GM23338 (cell line): ENCODE data around the gene DENND5A. TPM values are rescaled to one million over a fixed set of nuclear protein-coding genes. Genes with fewer than 3 reads are reported as not detected.

ENCODE experiments used
- ATAC-seq: fragments of 200-7000 bp; cut with Tn5 transposase; 3 replicates; pipeline ENCODE4 v1.9.1; 2020
- DNase-seq: peaks from one replicate; pipeline ENCODE4 v3.0.0-alpha.2; 2015; ENCODE audit warnings: low spot score
- H2AFZ ChIP-seq: fragments of 200-600 bp; sonication (generic); 2 replicates; pipeline ENCODE4 v1.8.0; 2016; ENCODE audit warnings: antibody characterized with exemption, mild to moderate bottlenecking, moderate library complexity
- H3F3A ChIP-seq: fragments of 200-600 bp; sonication (generic); replicated peaks from 2 replicates; pipeline ENCODE4 v1.8.0; 2017; ENCODE audit warnings: antibody characterized with exemption, mixed run types, low read depth
- H3K27ac ChIP-seq: fragments of 200-600 bp; sonication (generic); 2 replicates; pipeline ENCODE4 v1.6.1; 2016; ENCODE audit warnings: low read depth
- H3K27me3 ChIP-seq: fragments of 200-600 bp; sonication (generic); 2 replicates; pipeline ENCODE4 v1.8.0; 2016; ENCODE audit warnings: mild to moderate bottlenecking, mixed run types, moderate library complexity; ENCODE audit not compliant: insufficient read depth
- H3K36me3 ChIP-seq: fragments of 200-600 bp; sonication (generic); 2 replicates; pipeline ENCODE4 v1.8.0; 2016; ENCODE audit warnings: mild to moderate bottlenecking; ENCODE audit not compliant: insufficient read depth
- H3K4me1 ChIP-seq: fragments of 200-600 bp; sonication (generic); 2 replicates; pipeline ENCODE4 v1.8.0; 2016; ENCODE audit warnings: mild to moderate bottlenecking, moderate library complexity; ENCODE audit not compliant: insufficient read depth
- H3K4me2 ChIP-seq: fragments of 200-600 bp; sonication (generic); 2 replicates; pipeline ENCODE4 v1.7.1; 2017; ENCODE audit warnings: mixed run types
- H3K4me3 ChIP-seq: fragments of 200-600 bp; sonication (generic); 2 replicates; pipeline ENCODE4 v1.6.1; 2016; ENCODE audit warnings: mixed run types
- H3K79me2 ChIP-seq: fragments of 200-600 bp; sonication (generic); replicated peaks from 2 replicates; pipeline ENCODE4 v1.8.0; 2017; ENCODE audit warnings: mild to moderate bottlenecking; ENCODE audit not compliant: insufficient read depth
- H3K9me2 ChIP-seq: fragments of 200-600 bp; sonication (generic); 2 replicates; pipeline ENCODE4 v1.8.0; 2017; ENCODE audit not compliant: insufficient read depth
- H4K20me1 ChIP-seq: fragments of 200-600 bp; sonication (generic); replicated peaks from 2 replicates; pipeline ENCODE4 v1.8.0; 2017; ENCODE audit warnings: mild to moderate bottlenecking; ENCODE audit not compliant: insufficient read depth
- H3K27ac Mint-ChIP-seq: 2 replicates; pipeline ENCODE4 v1.8.0; 2020; ENCODE audit warnings: inconsistent platforms, mild to moderate bottlenecking, moderate library complexity, mixed read lengths
- H3K27me3 Mint-ChIP-seq: 3 replicates; pipeline ENCODE4 v1.8.0; 2022; ENCODE audit warnings: low read depth, mild to moderate bottlenecking, moderate library complexity, mixed read lengths, inconsistent platforms; ENCODE audit not compliant: insufficient read depth, poor library complexity
- H3K36me3 Mint-ChIP-seq: 3 replicates; pipeline ENCODE4 v1.8.0; 2021; ENCODE audit warnings: low read depth, mild to moderate bottlenecking, inconsistent platforms, moderate library complexity, mixed read lengths
- H3K4me1 Mint-ChIP-seq: 3 replicates; pipeline ENCODE4 v1.8.0; 2020; ENCODE audit warnings: mild to moderate bottlenecking, inconsistent platforms, mixed read lengths
- H3K4me3 Mint-ChIP-seq: 3 replicates; pipeline ENCODE4 v1.8.0; 2021; ENCODE audit warnings: moderate library complexity, mild to moderate bottlenecking, inconsistent platforms, mixed read lengths
- H3K9me3 Mint-ChIP-seq: 3 replicates; pipeline ENCODE4 v1.8.0; 2020; ENCODE audit warnings: moderate library complexity, mild to moderate bottlenecking, inconsistent platforms, mixed read lengths
- CREB1 ChIP-seq: fragments of 250-450 bp; sonication (Bioruptor Pico); IDR thresholded peaks from 2 replicates; pipeline ENCODE4 v1.5.0; 2020; ENCODE audit warnings: low read depth, mild to moderate bottlenecking, moderate library complexity
- CTCF ChIP-seq, 2 experiments: fragments of 200-600 bp in 1 of 2; sonication (generic) in 1 of 2; conservative IDR thresholded peaks; 2 replicates each; pipeline versions ENCODE4 v1.5.1 to v1.6.1; 2016 to 2017; ENCODE audit warnings: antibody characterized with exemption in 2 of 2, low read depth in 2 of 2, mild to moderate bottlenecking in 2 of 2, moderate library complexity in 1 of 2
- ETS1 ChIP-seq: IDR thresholded peaks from 2 replicates; pipeline ENCODE4 v1.6.1; 2016; ENCODE audit warnings: antibody characterized with exemption
- EZH2 ChIP-seq: fragments of 200-600 bp; sonication (generic); IDR thresholded peaks from one replicate; pipeline ENCODE4 v1.8.0; 2017; ENCODE audit warnings: antibody characterized with exemption, mild to moderate bottlenecking, low read depth; ENCODE audit not compliant: unreplicated experiment
- JUNB ChIP-seq: IDR thresholded peaks from one replicate; pipeline ENCODE4 v1.6.1; 2016; ENCODE audit warnings: antibody characterized with exemption; ENCODE audit not compliant: unreplicated experiment
- POLR2AphosphoS5 ChIP-seq: IDR thresholded peaks from 2 replicates; pipeline ENCODE4 v1.6.1; 2016; ENCODE audit warnings: antibody characterized with exemption, low read depth
- REST ChIP-seq: IDR thresholded peaks from one replicate; pipeline ENCODE4 v1.6.1; 2018; ENCODE audit warnings: antibody characterized with exemption; ENCODE audit not compliant: unreplicated experiment
- STAT1 ChIP-seq: IDR thresholded peaks from one replicate; pipeline ENCODE4 v1.6.1; 2016; ENCODE audit warnings: antibody characterized with exemption; ENCODE audit not compliant: unreplicated experiment
- ZNF331 ChIP-seq: fragments of 250-450 bp; sonication (Bioruptor Pico); IDR thresholded peaks from 2 replicates; pipeline ENCODE4 v1.5.0; 2020; ENCODE audit warnings: low read depth, mild to moderate bottlenecking, moderate library complexity
- polyA plus RNA-seq: library from polyadenylated mRNA; unstranded; fragments of >200 nt; fragmentation: Nextera tagmentation; extraction: Ambion mirVana; gene quantifications from 2 replicates; pipeline ENCODE4 v1.2.1, GENCODE V29; 2016
- total RNA-seq: library from RNA; depleted of rRNA; stranded (reverse); fragments of >200 nt; shearing (Covaris generic); gene quantifications from 2 replicates; pipeline ENCODE4 v1.2.3, GENCODE V29; 2014

Gene DENND5A
- total and polyA plus RNA-seq, 2 experiments from 2014 or later: 28.1 to 56.3 TPM

GRCh38 chr11:9200471-9200870 lies 64.7 kb downstream of the DENND5A start (continued):
- no peak for TF ChIP-seq REST
- no peak for TF ChIP-seq JUNB
- no peak for TF ChIP-seq EZH2
- no peak for TF ChIP-seq ZNF331 (CRISPR knock-in tag)
- no peak for TF ChIP-seq CREB1 (CRISPR knock-in tag)

GRCh38 chr11:9193316-9193715 lies 71.8 kb downstream of the DENND5A start:
- Mint-ChIP-seq H3K4me1 (no peaks in the 10 kb centered on the region), H3K4me3 (no peak overlapping the region), H3K27me3 (no peaks in the 10 kb centered on the region), H3K9me3 (peaks cover 34% of the 10 kb centered on the region), H3K27ac (no peak overlapping the region), H3K36me3 (peaks cover 64% of the 10 kb centered on the region)
- H3K79me2 ChIP-seq: peaks cover 3% of the 10 kb centered on the region; the same call in 1 of the 2 replicates
- peaks cover 26% of the 10 kb centered on the region for H3K36me3 ChIP-seq
- ATAC-seq: no peak
- no peaks in the 10 kb centered on the region for H3F3A ChIP-seq
- no peak for DNase-seq
- H3K4me2 ChIP-seq: no peak overlapping the region
- 0 out of 2 replicates have a peak, but pooled peaks cover 4% of the 10 kb centered on the region for H3K9me2 ChIP-seq
- H3K27ac ChIP-seq: no peak overlapping the region
- H3K27me3 ChIP-seq: no peaks in the 10 kb centered on the region
- no peak overlapping the region for H3K4me3 ChIP-seq
- no peaks in the 10 kb centered on the region for H3K4me1 ChIP-seq
- H4K20me1 ChIP-seq: 0 out of 2 replicates have a peak, but pooled peaks cover 6% of the 10 kb centered on the region
- no peak overlapping the region for H2AFZ ChIP-seq
- no peak for TF ChIP-seq JUNB
- no peak for TF ChIP-seq CTCF (conservative IDR thresholded peaks at IDR 0.05; ENCODE audit: low read depth in 2 of 2)
- TF ChIP-seq POLR2AphosphoS5: no peak
- no peak for TF ChIP-seq STAT1
- TF ChIP-seq CREB1 (CRISPR knock-in tag): no peak
- TF ChIP-seq ETS1: no peak
- no peak for TF ChIP-seq REST
